A549 (cell line): ENCODE measurements around the gene ZFYVE19. TPM values are rescaled to one million over a fixed set of nuclear protein-coding genes. Genes with fewer than 3 reads are reported as not detected.

ENCODE experiments used
- ATAC-seq, 2 experiments: fragments of 200-7000 bp in 1 of 2; fragments of >200 bp in 1 of 2; cut with Nextera tagmentation in 1 of 2; cut with Tn5 transposase in 1 of 2; 3 replicates each; pipeline versions ENCODE4 v1.8.0 to v1.9.1; 2018 to 2020; ENCODE audit warnings: mild to moderate bottlenecking in 1 of 2, moderate library complexity in 1 of 2
- CTCF ChIA-PET: fragments of 300-600 bp; sonication (Branson Sonifier 250); formaldehyde crosslinking; extraction: SDS; loops from one replicate; lab custom pipeline; 2021; ENCODE audit warnings: antibody characterized with exemption, inconsistent platforms; lab: Yijun Ruan, JAX
- POLR2A ChIA-PET: fragments of 350-600 bp; formaldehyde crosslinking; extraction: SDS; loops from one replicate; lab custom pipeline; 2021; ENCODE audit warnings: antibody characterized with exemption, inconsistent platforms; lab: Yijun Ruan, JAX
- DNase-seq, 2 experiments: peaks; one replicate each; pipeline versions ENCODE4 v3.0.0 to v3.0.0-alpha.2; 2011 to 2016; ENCODE audit warnings: low read depth in 1 of 2, low spot score in 1 of 2
- FAIRE-seq: peaks from 2 replicates; lab custom pipeline; 2011; peaks lifted over from hg19 to GRCh38; lab: Jason Lieb, UNC
- H3K27ac ChIP-seq, 2 experiments: fragments of >200 bp; sonication (Bioruptor Twin); formaldehyde crosslinking; 3 replicates each; pipeline ENCODE4 v1.5.1; 2016 to 2017
- H3K4me1 ChIP-seq: fragments of >200 bp; sonication (Bioruptor Twin); formaldehyde crosslinking; 3 replicates; pipeline ENCODE4 v1.6.1; 2016
- H3K4me2 ChIP-seq: fragments of >200 bp; sonication (Bioruptor Twin); formaldehyde crosslinking; 3 replicates; pipeline ENCODE4 v1.6.1; 2016
- H3K4me3 ChIP-seq: fragments of >200 bp; sonication (Bioruptor Twin); formaldehyde crosslinking; 3 replicates; pipeline ENCODE4 v1.5.1; 2016
- H3K9me3 ChIP-seq: fragments of >200 bp; sonication (Bioruptor Twin); formaldehyde crosslinking; 3 replicates; pipeline ENCODE4 v1.6.1; 2016
- ATOH8 ChIP-seq: fragments of 250-450 bp; sonication (Bioruptor Pico); IDR thresholded peaks from 2 replicates; pipeline ENCODE4 v1.5.0; 2020; ENCODE audit warnings: low read depth, mild to moderate bottlenecking, moderate library complexity
- BCL3 ChIP-seq: fragments of >200 bp; sonication (Bioruptor Twin); formaldehyde crosslinking; IDR thresholded peaks from 3 replicates; pipeline ENCODE4 v1.6.1; 2016
- BHLHE40 ChIP-seq: IDR thresholded peaks from 2 replicates; pipeline ENCODE4 v1.6.1; 2012; ENCODE audit warnings: low read depth, low read length, inconsistent platforms
- CBX8 ChIP-seq: fragments of 200-600 bp; sonication (generic); IDR thresholded peaks from 2 replicates; pipeline ENCODE4 v1.6.1; 2016
- E2F6 ChIP-seq: IDR thresholded peaks from 2 replicates; pipeline ENCODE4 v1.6.1; 2012; ENCODE audit warnings: low read depth, borderline replicate concordance
- EHF ChIP-seq: fragments of 250-450 bp; sonication (Bioruptor Pico); IDR thresholded peaks from 2 replicates; pipeline ENCODE4 v1.5.0; 2020; ENCODE audit warnings: mild to moderate bottlenecking
- ELK1 ChIP-seq: fragments of 150-350 bp; IDR thresholded peaks from 2 replicates; pipeline ENCODE4 v1.6.1; 2014; ENCODE audit warnings: low read depth, mild to moderate bottlenecking, low read length
- EP300 ChIP-seq, 2 experiments: fragments of >200 bp; sonication (Bioruptor Twin); formaldehyde crosslinking; IDR thresholded peaks; 2 replicates in 1 of 2; 3 replicates in 1 of 2; pipeline ENCODE4 v1.6.1; 2016 to 2017
- FOSB ChIP-seq: fragments of 250-450 bp; sonication (Bioruptor Pico); IDR thresholded peaks from 2 replicates; pipeline ENCODE4 v1.5.0; 2020; ENCODE audit warnings: mild to moderate bottlenecking, moderate library complexity
- FOSL2 ChIP-seq, 2 experiments: fragments of 450-650 bp in 1 of 2; fragments of >200 bp in 1 of 2; sonication (Bioruptor Twin) in 1 of 2; formaldehyde crosslinking; IDR thresholded peaks; 2 replicates each; pipeline versions ENCODE4 v1.5.0 to v1.6.1; 2016 to 2020; ENCODE audit warnings: mild to moderate bottlenecking in 1 of 2, moderate library complexity in 1 of 2
- HEYL ChIP-seq: fragments of 250-450 bp; sonication (Bioruptor Pico); IDR thresholded peaks from 2 replicates; pipeline ENCODE4 v1.8.0; 2021; ENCODE audit warnings: mild to moderate bottlenecking, moderate library complexity
- HMGXB4 ChIP-seq: fragments of 250-450 bp; sonication (Bioruptor Pico); IDR thresholded peaks from 2 replicates; pipeline ENCODE4 v1.5.0; 2021; ENCODE audit warnings: mild to moderate bottlenecking, moderate library complexity, borderline replicate concordance
- HOXA7 ChIP-seq: fragments of 250-450 bp; sonication (Bioruptor Pico); IDR thresholded peaks from 2 replicates; pipeline ENCODE4 v1.5.0; 2020; ENCODE audit warnings: mild to moderate bottlenecking, moderate library complexity
- KDM1A ChIP-seq: fragments of 200-600 bp; sonication (generic); IDR thresholded peaks from 2 replicates; pipeline ENCODE4 v1.6.1; 2016; ENCODE audit warnings: low read depth, mild to moderate bottlenecking
- NFE2L2 ChIP-seq: fragments of 150-350 bp; conservative IDR thresholded peaks from 2 replicates; pipeline ENCODE4 v1.6.1; 2014; ENCODE audit warnings: low read length
- NR3C1 ChIP-seq: fragments of >200 bp; sonication (Bioruptor Twin); formaldehyde crosslinking; IDR thresholded peaks from 3 replicates; pipeline ENCODE4 v1.6.1; 2017
- PHF8 ChIP-seq: fragments of 200-600 bp; sonication (generic); IDR thresholded peaks from 2 replicates; pipeline ENCODE4 v1.6.1; 2016; ENCODE audit warnings: low read depth, mild to moderate bottlenecking, antibody characterized with exemption, moderate library complexity, borderline replicate concordance
- POLR2AphosphoS2 ChIP-seq: conservative IDR thresholded peaks from 2 replicates; pipeline ENCODE4 v1.6.1; 2012; ENCODE audit warnings: low read length, improper control_type of control experiment, inconsistent platforms
- RARB ChIP-seq: fragments of 250-450 bp; sonication (Bioruptor Pico); IDR thresholded peaks from 2 replicates; pipeline ENCODE4 v1.8.0; 2021; ENCODE audit warnings: mild to moderate bottlenecking, moderate library complexity
- RCOR1 ChIP-seq: fragments of 150-350 bp; IDR thresholded peaks from 2 replicates; pipeline ENCODE4 v1.6.1; 2014; ENCODE audit warnings: antibody characterized with exemption, low read length, low read depth
- RFX5 ChIP-seq: fragments of 450-650 bp; IDR thresholded peaks from 2 replicates; pipeline ENCODE4 v1.7.1; 2014; ENCODE audit warnings: antibody characterized with exemption, mild to moderate bottlenecking, moderate library complexity
- SREBF2 ChIP-seq: fragments of 450-650 bp; IDR thresholded peaks from 2 replicates; pipeline ENCODE4 v1.6.1; 2014; ENCODE audit warnings: mild to moderate bottlenecking, moderate library complexity
- TP53 ChIP-seq: fragments of 250-450 bp; sonication (Bioruptor Pico); IDR thresholded peaks from 2 replicates; pipeline ENCODE4 v1.5.0; 2021; ENCODE audit warnings: mild to moderate bottlenecking, moderate library complexity
- USF2 ChIP-seq: fragments of 450-650 bp; IDR thresholded peaks from 2 replicates; pipeline ENCODE4 v1.6.1; 2014; ENCODE audit warnings: antibody characterized with exemption
- ZC3H11A ChIP-seq: fragments of 450-650 bp; IDR thresholded peaks from 2 replicates; pipeline ENCODE4 v1.6.1; 2014; ENCODE audit warnings: antibody characterized with exemption, mild to moderate bottlenecking
- ZNF302 ChIP-seq: fragments of 250-450 bp; sonication (Bioruptor Pico); IDR thresholded peaks from 2 replicates; pipeline ENCODE4 v1.9.0; 2021; ENCODE audit warnings: inconsistent platforms, mild to moderate bottlenecking, moderate library complexity
- WGBS: methylation state at CpG from one replicate; pipeline ENCODE4 v1.1.6; 2017; ENCODE audit errors: missing lambda C conversion rate; 5-methylcytosine and 5-hydroxymethylcytosine counted together
- polyA plus RNA-seq, 4 experiments: library from polyadenylated mRNA; depleted of rRNA in 3 of 4; stranded (reverse); fragments of >200 nt; fragmentation: RNase III in 1 of 4; extraction: RNeasy Plus Mini Kit Qiagen cat#74134 plus additional on column Dnase treatment in 1 of 4; gene quantifications; 2 replicates in 3 of 4; 3 replicates in 1 of 4; pipeline ENCODE4 v1.2.3, GENCODE V29; 2011 to 2017

ZFYVE19 gene
- polyA plus RNA-seq, 2 of the 4 experiments (the other 2 are of a cell fraction), result 15.6 to 25.6 TPM

GRCh38 chr15:40773902-40774301 lies 33.0 kb upstream of the ZFYVE19 start (continued):
- TF ChIP-seq RFX5, result no peak
- no peak for TF ChIP-seq ELK1
- no peak for TF ChIP-seq TP53

- no peak for FAIRE-seq
Measured at GRCh38 chr15:40775007-40775406, 31.9 kb upstream of the ZFYVE19 start.

GRCh38 chr15:40775740-40776536 lies 31.0 kb upstream of the ZFYVE19 start:
- no peak overlapping the region for H3K4me3 ChIP-seq
- H3K9me3 ChIP-seq, result no peaks in the 10 kb centered on the region
- no peak for ATAC-seq
- DNase-seq, result no peak
- no peak overlapping the region for H3K4me2 ChIP-seq
- ChIA-PET POLR2A (no interaction called here), CTCF (interaction anchor here (1.0 to 6.2 kb wide), 7 partner anchors 9 to 118 kb away, joined by 3 to 40 read pairs (median 4); partner anchors contain the start of genes GCHFR, RHOV and VPS18)
- no peaks in the 10 kb centered on the region for H3K4me1 ChIP-seq
- no peak overlapping the region for H3K27ac ChIP-seq
- FAIRE-seq, result no peak
- 94% methylated on average over 10 of the region's 14 CpGs for WGBS
- no peak for TF ChIP-seq NR3C1
- TF ChIP-seq HEYL (CRISPR knock-in tag), result no peak
- TF ChIP-seq ELK1, result no peak
- no peak for TF ChIP-seq HMGXB4 (CRISPR knock-in tag)
- no peak for TF ChIP-seq FOSB (CRISPR knock-in tag)
- no peak for TF ChIP-seq ZC3H11A
- no peak for TF ChIP-seq E2F6
- TF ChIP-seq BHLHE40, result no peak
- TF ChIP-seq KDM1A, result no peak
- no peak for TF ChIP-seq RARB
- TF ChIP-seq FOSL2 (IDR thresholded peaks at IDR 0.05), result no peak
- TF ChIP-seq FOSL2 (CRISPR knock-in tag; IDR thresholded peaks at IDR 0.05), result no peak
- no peak for TF ChIP-seq RCOR1
- TF ChIP-seq HOXA7 (CRISPR knock-in tag), result no peak
- no peak for TF ChIP-seq SREBF2
- TF ChIP-seq CBX8, result no peak

More at GRCh38 chr15:40775007-40775406, 31.9 kb upstream of the ZFYVE19 start:
- no peak overlapping the region for H3K4me3 ChIP-seq
- no peak for ATAC-seq
- no peak for DNase-seq
- H3K4me1 ChIP-seq, result no peaks in the 10 kb centered on the region
- WGBS, result 83% methylated on average over 5 of the region's 10 CpGs
- H3K9me3 ChIP-seq, result no peaks in the 10 kb centered on the region
- TF ChIP-seq PHF8 (no peak), ATOH8 (no peak), BCL3 (no peak), EHF (CRISPR knock-in tag) (no peak), FOSB (CRISPR knock-in tag) (no peak), EP300 (IDR thresholded peaks at IDR 0.05) (no peak), USF2 (no peak), NFE2L2 (no peak), POLR2AphosphoS2 (no peak), ZNF302 (CRISPR knock-in tag) (no peak), RCOR1 (no peak)
- ChIA-PET CTCF (interaction anchor here (1.1 to 6.2 kb wide), 6 partner anchors 8 to 117 kb away, joined by 3 to 40 read pairs (median 4); partner anchors contain the start of genes GCHFR and RHOV), POLR2A (no interaction called here)
- no peak overlapping the region for H3K4me2 ChIP-seq
- no peak overlapping the region for H3K27ac ChIP-seq
